OCI-LY7 (cell line): ENCODE measurements around the gene IQCH.

ENCODE experiments used
- EZH2phosphoT487 ChIP-seq: fragments of 200-600 bp; sonication (generic); IDR thresholded peaks from 2 replicates; pipeline ENCODE4 v1.6.1; 2018; ENCODE audit warnings: low read depth, borderline replicate concordance, mild to moderate bottlenecking, mixed run types, antibody characterized with exemption, low read length, moderate library complexity, mixed read lengths
- TF ChIP-seq, protein P1 (sequence below): fragments of 200-600 bp; sonication (generic); conservative IDR thresholded peaks from 2 replicates; pipeline ENCODE4 v1.5.1; 2014; ENCODE audit warnings: mild to moderate bottlenecking, antibody characterized with exemption, low read length, moderate library complexity, mixed read lengths

DNA sequence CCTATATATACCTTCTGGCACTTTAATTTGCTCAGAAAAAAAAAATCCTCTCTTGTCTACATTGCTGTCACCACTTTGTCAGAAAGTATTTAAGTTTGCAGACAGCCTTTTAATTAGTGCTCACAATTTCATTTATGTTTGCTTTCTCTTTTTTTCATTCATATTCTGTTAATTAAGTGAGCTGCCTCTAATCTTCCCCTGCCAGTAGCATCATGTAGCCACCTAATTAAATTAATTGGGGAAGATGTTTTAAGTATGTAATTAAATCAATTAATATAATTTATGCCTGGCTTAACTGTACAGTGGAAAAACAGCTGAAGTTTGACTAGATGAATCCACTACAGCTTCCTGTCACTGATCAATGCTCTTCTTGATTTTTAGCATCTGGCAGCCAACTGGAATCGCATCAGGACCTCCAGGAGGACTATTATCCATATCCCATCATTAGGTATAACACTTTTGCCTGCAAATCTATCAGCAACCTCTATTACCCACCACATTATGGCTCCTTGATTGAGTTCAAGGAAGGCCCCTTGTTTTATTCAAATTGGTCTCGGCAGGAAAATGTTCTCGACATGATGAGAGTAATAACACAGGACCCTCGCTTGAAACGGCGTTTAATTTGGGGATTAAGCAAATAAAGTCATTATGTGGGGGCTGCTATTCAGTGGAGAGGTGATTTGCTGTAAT lies 118.5 kb downstream of the IQCH start:
- TF ChIP-seq EZH2phosphoT487: no peak
- TF ChIP-seq, protein P1, sequence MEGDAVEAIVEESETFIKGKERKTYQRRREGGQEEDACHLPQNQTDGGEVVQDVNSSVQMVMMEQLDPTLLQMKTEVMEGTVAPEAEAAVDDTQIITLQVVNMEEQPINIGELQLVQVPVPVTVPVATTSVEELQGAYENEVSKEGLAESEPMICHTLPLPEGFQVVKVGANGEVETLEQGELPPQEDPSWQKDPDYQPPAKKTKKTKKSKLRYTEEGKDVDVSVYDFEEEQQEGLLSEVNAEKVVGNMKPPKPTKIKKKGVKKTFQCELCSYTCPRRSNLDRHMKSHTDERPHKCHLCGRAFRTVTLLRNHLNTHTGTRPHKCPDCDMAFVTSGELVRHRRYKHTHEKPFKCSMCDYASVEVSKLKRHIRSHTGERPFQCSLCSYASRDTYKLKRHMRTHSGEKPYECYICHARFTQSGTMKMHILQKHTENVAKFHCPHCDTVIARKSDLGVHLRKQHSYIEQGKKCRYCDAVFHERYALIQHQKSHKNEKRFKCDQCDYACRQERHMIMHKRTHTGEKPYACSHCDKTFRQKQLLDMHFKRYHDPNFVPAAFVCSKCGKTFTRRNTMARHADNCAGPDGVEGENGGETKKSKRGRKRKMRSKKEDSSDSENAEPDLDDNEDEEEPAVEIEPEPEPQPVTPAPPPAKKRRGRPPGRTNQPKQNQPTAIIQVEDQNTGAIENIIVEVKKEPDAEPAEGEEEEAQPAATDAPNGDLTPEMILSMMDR: no peak
